T-cell (primary cell): ENCODE data around the gene C2orf78. TPM values are rescaled to one million over a fixed set of nuclear protein-coding genes. Genes with fewer than 3 reads are reported as not detected.
"Not testable (repeated sequence)": the region's sequence is repeated elsewhere in the genome, so short reads cannot be mapped to it uniquely, and the experiment has no call there.

Experiments used
- ATAC-seq, 4 experiments: fragments of 200-7000 bp in 3 of 4; fragments of 150-1000 bp in 1 of 4; cut with Tn5 transposase; replicated peaks in 1 of 4; 1 replicate in 3 of 4; 2 replicates in 1 of 4; pipeline ENCODE4 v1.10.0; 2021; ENCODE audit warnings: moderate library complexity in 3 of 4, mild to moderate bottlenecking in 2 of 4, moderate number of reproducible peaks in 1 of 4
- CTCF ChIA-PET, 2 donors: fragments of 300-600 bp; sonication (Branson Sonifier 250); formaldehyde crosslinking; loops; one replicate each; lab custom pipeline; 2022; ENCODE audit warnings: antibody characterized with exemption in 2 of 2; lab: Charles Lee
- POLR2A ChIA-PET, 2 donors: fragments of 300-600 bp; sonication (Branson Sonifier 250); formaldehyde crosslinking; loops; one replicate each; lab custom pipeline; 2022; ENCODE audit warnings: antibody characterized with exemption in 2 of 2; lab: Charles Lee
- DNase-seq, 35 experiments: peaks; one replicate each; pipeline versions ENCODE4 v3.0.0 to v3.0.0-alpha.2; 2013 to 2023
- H3K27ac ChIP-seq: one replicate; pipeline ENCODE4 v1.5.1; 2013; ENCODE audit warnings: low read length
- H3K27me3 ChIP-seq, 2 experiments: replicated peaks in 1 of 2; 1 replicate in 1 of 2; 2 replicates in 1 of 2; pipeline versions ENCODE4 v1.6.1 to v1.7.0; 2013; ENCODE audit warnings: low read length in 1 of 2, mixed read lengths in 1 of 2; ENCODE audit not compliant: control insufficient read depth in 2 of 2, insufficient read depth in 2 of 2; ENCODE audit errors: extremely low read depth in 1 of 2
- H3K36me3 ChIP-seq, 2 donors: 1 replicate in 1 of 2; 2 replicates in 1 of 2; pipeline versions ENCODE4 v1.6.1 to v1.7.0; 2013; ENCODE audit warnings: low read length in 1 of 2; ENCODE audit not compliant: control insufficient read depth in 2 of 2, insufficient read depth in 1 of 2; ENCODE audit errors: extremely low read depth in 1 of 2
- H3K4me1 ChIP-seq, 2 experiments: 1 replicate in 1 of 2; 2 replicates in 1 of 2; pipeline versions ENCODE4 v1.6.1 to v1.7.0; 2013; ENCODE audit warnings: low read length in 2 of 2, mixed read lengths in 1 of 2; ENCODE audit not compliant: insufficient read depth in 2 of 2, control insufficient read depth in 1 of 2; ENCODE audit errors: extremely low read depth in 1 of 2
- H3K4me3 ChIP-seq, 2 donors: 1 replicate in 1 of 2; 2 replicates in 1 of 2; pipeline versions ENCODE4 v1.5.1 to v1.7.0; 2013; ENCODE audit warnings: mild to moderate bottlenecking in 2 of 2, low read length in 1 of 2, moderate library complexity in 1 of 2; ENCODE audit not compliant: control insufficient read depth in 1 of 2; ENCODE audit errors: extremely low read depth in 1 of 2
- H3K9me3 ChIP-seq: 2 replicates; pipeline ENCODE4 v1.7.0; 2013
- H3K27ac Mint-ChIP-seq, 2 donors: one replicate each; pipeline ENCODE4 v1.8.0; 2020 to 2021; ENCODE audit warnings: mild to moderate bottlenecking in 2 of 2, mixed read lengths in 2 of 2
- H3K27me3 Mint-ChIP-seq, 2 donors: one replicate each; pipeline ENCODE4 v1.8.0; 2021 to 2022; ENCODE audit warnings: mixed read lengths in 2 of 2
- H3K36me3 Mint-ChIP-seq: one replicate; pipeline ENCODE4 v1.8.0; 2021; ENCODE audit warnings: mixed read lengths
- H3K4me1 Mint-ChIP-seq, 3 donors: one replicate each; pipeline ENCODE4 v1.8.0; 2020 to 2022; ENCODE audit warnings: mixed read lengths in 3 of 3, mild to moderate bottlenecking in 1 of 3
- H3K4me3 Mint-ChIP-seq, 3 donors: one replicate each; pipeline ENCODE4 v1.8.0; 2020 to 2022; ENCODE audit warnings: mild to moderate bottlenecking in 3 of 3, mixed read lengths in 3 of 3, moderate library complexity in 3 of 3
- H3K9me3 Mint-ChIP-seq, 3 donors: one replicate each; pipeline ENCODE4 v1.8.0; 2020 to 2022; ENCODE audit warnings: mixed read lengths in 3 of 3
- WGBS: methylation state at CpG from one replicate; pipeline ENCODE4 v1.1.5; 2013; ENCODE audit warnings: missing lambda C conversion rate; ENCODE audit not compliant: insufficient coverage; 5-methylcytosine and 5-hydroxymethylcytosine counted together
- total RNA-seq, 35 experiments: library from RNA in 6 of 35; stranded (reverse) in 6 of 35; fragments of 120-200 nt in 1 of 35; gene quantifications; one replicate each; pipeline versions ENCODE4 v1.2.1 to v1.2.4 and lab custom pipeline; 2013 to 2026

C2orf78 gene
- total RNA-seq, 5 donors from 2014 or later (not counting 1 experiment from before 2014, with no cell fraction given): not detected

DNA sequence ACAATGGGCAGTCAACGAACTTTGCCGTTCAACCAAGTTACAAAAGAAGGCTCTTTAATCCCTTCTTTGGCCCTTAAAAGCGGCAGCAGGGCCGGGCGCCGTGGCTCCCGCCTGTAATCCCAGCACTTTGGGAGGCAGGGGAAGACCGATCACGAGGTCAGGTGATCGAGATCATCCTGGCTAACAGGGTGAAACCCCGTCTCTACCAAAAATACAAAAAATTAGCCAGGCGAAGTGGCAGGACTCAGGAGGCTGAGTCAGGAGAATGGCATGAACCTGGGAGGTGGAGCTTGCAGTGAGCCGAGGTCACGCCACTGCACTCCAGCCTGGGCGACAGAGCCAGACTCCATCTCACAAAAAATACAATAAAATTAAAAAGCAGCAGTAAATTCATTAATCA is 581 bp upstream of the C2orf78 start:
- Mint-ChIP-seq H3K27me3 (peaks cover 0 to 13% of the 10 kb centered on the region in 2 donors), H3K4me1 (peaks cover 15 to 19% (median 19%) of the 10 kb centered on the region in 3 donors)
- H3K4me3 Mint-ChIP-seq, CTCF ChIA-PET, H3K4me1 ChIP-seq, H3K9me3 Mint-ChIP-seq, H3K4me3 ChIP-seq, H3K27ac Mint-ChIP-seq, H3K9me3 ChIP-seq, ATAC-seq, H3K36me3 ChIP-seq, H3K27ac ChIP-seq, DNase-seq, H3K36me3 Mint-ChIP-seq, POLR2A ChIA-PET: not testable (repeated sequence)
- WGBS: 92% methylated on average over 5 of the region's 15 CpGs
- H3K27me3 ChIP-seq: peaks cover 0 to 20% of the 10 kb centered on the region in 2 experiments

DNA sequence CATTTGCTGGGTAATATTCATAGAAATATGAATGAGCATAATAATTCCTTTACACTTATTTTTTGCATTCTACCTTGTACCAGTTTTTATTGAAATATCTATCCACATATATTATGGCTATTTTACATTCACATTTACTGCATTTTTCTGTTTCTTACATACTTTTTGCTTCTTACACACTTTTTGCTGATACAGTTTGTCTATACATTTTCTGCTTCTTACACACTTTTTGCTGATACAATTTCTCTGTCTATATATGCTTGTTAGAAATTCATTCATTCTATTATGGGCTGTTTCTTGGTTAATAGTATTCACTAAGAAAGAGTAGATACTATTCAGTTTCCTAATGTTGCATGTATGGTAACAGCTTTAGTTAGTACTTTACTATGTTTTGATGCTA is 27.9 kb downstream of the C2orf78 start:
- ATAC-seq (no peak), DNase-seq (no peak)
- Mint-ChIP-seq H3K27me3 (peaks cover 12 to 14% of the 10 kb centered on the region in 2 donors), H3K4me1 (no peaks in the 10 kb centered on the region), H3K9me3 (no peaks in the 10 kb centered on the region), H3K27ac (no peak overlapping the region), H3K36me3 (no peaks in the 10 kb centered on the region), H3K4me3 (no peak overlapping the region)
- ChIA-PET CTCF (interaction anchor here in 1 of 2 donors (1.0 kb wide), 1 partner anchor 12 kb away, joined by 5 read pairs; no protein-coding TSS in a partner anchor), POLR2A (no interaction called here)
- Histone ChIP-seq H3K4me3 (no peak overlapping the region), H3K9me3 (no peaks in the 10 kb centered on the region), H3K27me3 (peaks cover 0 to 6% of the 10 kb centered on the region in 2 experiments), H3K4me1 (no peaks in the 10 kb centered on the region), H3K27ac (no peak overlapping the region), H3K36me3 (no peaks in the 10 kb centered on the region)

DNA sequence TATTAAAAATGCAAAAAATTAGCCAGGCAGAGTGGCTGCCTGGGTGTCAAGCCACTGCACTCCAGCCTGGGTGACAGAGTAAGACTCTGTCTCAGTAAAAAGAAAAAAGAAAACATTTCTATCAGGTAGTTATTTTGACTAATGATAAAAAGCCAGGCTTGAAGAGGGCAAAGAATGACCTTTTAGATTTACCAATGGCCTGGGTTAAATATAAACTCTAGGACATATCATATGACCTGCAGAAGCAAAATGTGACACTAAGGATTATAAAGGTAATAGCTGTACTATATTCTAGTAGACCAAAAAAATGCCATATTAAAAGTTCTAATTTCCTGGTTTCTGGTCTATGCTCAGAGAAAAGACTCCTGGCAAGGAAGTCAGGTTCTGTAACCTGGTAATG is 28.7 kb downstream of the C2orf78 start:
- H3K4me3 ChIP-seq: no peak overlapping the region
- H3K9me3 Mint-ChIP-seq: no peaks in the 10 kb centered on the region
- H3K4me1 ChIP-seq: no peaks in the 10 kb centered on the region
- peaks cover 14% of the 10 kb centered on the region in 2 donors for H3K27me3 Mint-ChIP-seq
- POLR2A ChIA-PET: no interaction called here
- no peak overlapping the region for H3K4me3 Mint-ChIP-seq
- ATAC-seq: no peak
- H3K4me1 Mint-ChIP-seq: no peaks in the 10 kb centered on the region
- H3K27me3 ChIP-seq: peaks cover 0 to 6% of the 10 kb centered on the region in 2 experiments
- DNase-seq: no peak
- CTCF ChIA-PET: no interaction called here
- H3K27ac Mint-ChIP-seq: no peak overlapping the region
- no peak overlapping the region for H3K27ac ChIP-seq
- no peaks in the 10 kb centered on the region for H3K36me3 Mint-ChIP-seq
- no peaks in the 10 kb centered on the region for H3K9me3 ChIP-seq
- H3K36me3 ChIP-seq: no peaks in the 10 kb centered on the region

DNA sequence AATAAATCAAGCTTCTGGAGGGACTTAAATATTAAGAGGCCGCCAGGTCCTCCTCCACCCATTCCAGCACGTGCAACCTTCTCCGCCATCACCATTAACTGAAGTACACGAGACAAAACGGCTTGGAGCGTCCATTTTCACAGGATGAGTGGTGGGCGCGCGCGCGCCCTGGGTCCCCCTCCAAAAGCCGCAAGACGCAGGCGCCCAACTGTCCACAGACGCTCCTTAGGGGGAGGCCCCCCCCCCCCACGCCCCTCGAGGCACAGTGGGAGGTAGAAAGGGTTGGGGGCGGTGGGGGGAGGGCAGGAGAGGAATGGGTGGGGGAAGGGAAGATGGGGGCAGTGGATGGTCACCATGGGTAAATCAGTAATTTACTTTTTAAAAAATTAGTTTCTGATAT is 34.3 kb downstream of the C2orf78 start:
- WGBS: 83% methylated on average over 2 of the region's 18 CpGs

DNA sequence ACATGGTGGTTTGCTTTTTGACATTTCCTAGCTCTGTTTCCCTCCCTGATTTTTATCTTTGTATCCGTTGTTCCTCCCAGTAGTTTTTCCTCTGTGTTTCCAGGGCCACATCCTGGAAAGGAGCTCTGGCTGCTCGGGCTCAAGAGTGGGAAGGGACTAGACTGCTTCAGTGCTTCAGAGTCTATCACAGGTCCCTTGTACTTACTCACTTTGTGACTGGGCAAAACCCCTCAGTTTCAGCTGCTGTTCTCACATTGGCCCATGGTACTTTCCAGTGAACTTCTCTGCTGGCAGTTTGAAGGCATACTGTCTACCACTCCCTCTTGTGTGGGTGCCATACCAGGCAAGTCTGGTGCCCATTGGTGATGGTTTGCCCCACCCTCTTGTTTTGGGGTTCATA is 37.2 kb downstream of the C2orf78 start:
- H3K4me3 Mint-ChIP-seq: no peak overlapping the region
- Histone ChIP-seq H3K36me3 (no peaks in the 10 kb centered on the region), H3K27me3 (peaks cover 0 to 3% of the 10 kb centered on the region in 2 experiments), H3K4me1 (no peaks in the 10 kb centered on the region), H3K27ac (no peak overlapping the region), H3K9me3 (no peaks in the 10 kb centered on the region), H3K4me3 (no peak overlapping the region)
- ATAC-seq: no peak
- ChIA-PET CTCF (interaction anchor here in 1 of 2 donors (0.6 kb wide), 1 partner anchor 530 kb away, joined by 3 read pairs; no protein-coding TSS in a partner anchor), POLR2A (interaction anchor here in 1 of 2 donors (0.6 kb wide), 1 partner anchor 207 kb away, joined by 5 read pairs; no protein-coding TSS in a partner anchor)
- H3K4me1 Mint-ChIP-seq: peaks cover 4 to 5% (median 4%) of the 10 kb centered on the region in 3 donors
- peaks cover 3 to 5% of the 10 kb centered on the region in 2 donors for H3K27me3 Mint-ChIP-seq
- H3K36me3 Mint-ChIP-seq: no peaks in the 10 kb centered on the region
- WGBS: 0% methylated on average over 1 of the region's 2 CpGs
- H3K27ac Mint-ChIP-seq: peak overlapping the region in 1 of 2 donors; percentile 34
- no peak for DNase-seq
- no peaks in the 10 kb centered on the region for H3K9me3 Mint-ChIP-seq

More for the DNA sequence above, 34.3 kb downstream of the C2orf78 start:
- Histone ChIP-seq H3K27me3 (peaks cover 0 to 6% of the 10 kb centered on the region in 2 experiments), H3K36me3 (no peaks in the 10 kb centered on the region), H3K4me3 (no peak overlapping the region), H3K9me3 (no peaks in the 10 kb centered on the region), H3K27ac (no peak overlapping the region), H3K4me1 (no peaks in the 10 kb centered on the region)
- no peak for DNase-seq
- ChIA-PET POLR2A (no interaction called here), CTCF (interaction anchor here in 1 of 2 donors (0.7 kb wide), 1 partner anchor 396 kb away, joined by 4 read pairs; no protein-coding TSS in a partner anchor)
- Mint-ChIP-seq H3K4me1 (no peaks in the 10 kb centered on the region), H3K9me3 (no peaks in the 10 kb centered on the region), H3K27me3 (peaks cover 14 to 17% of the 10 kb centered on the region in 2 donors), H3K36me3 (no peaks in the 10 kb centered on the region), H3K4me3 (no peak overlapping the region), H3K27ac (no peak overlapping the region)
- no peak for ATAC-seq

DNA sequence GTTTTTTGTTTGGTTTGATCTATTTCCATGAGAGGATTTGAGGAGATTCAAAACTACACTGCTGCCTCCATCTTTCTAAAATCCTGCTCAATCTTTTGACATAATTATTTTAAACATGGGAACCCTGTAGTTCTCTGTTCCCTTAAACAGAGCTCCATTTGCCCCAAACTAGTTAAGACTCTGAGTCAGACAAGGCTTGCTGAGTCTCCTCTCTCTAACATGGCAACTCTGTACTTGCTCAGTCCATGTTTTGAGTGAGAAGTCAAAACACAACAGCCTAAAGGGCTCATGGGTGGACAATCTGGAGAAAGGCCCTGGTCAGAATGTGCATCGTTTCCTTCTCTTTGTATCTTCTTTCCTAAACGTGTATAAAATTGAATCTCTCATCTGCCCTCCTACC is 37.7 kb downstream of the C2orf78 start:
- 80% methylated on average over 2 of the region's 2 CpGs for WGBS
- H3K4me1 ChIP-seq: no peaks in the 10 kb centered on the region
- H3K27ac ChIP-seq: no peak overlapping the region
- CTCF ChIA-PET: interaction anchor here (0.6 kb wide), 2 partner anchors 290 to 357 kb away, joined by 3 read pairs; no protein-coding TSS in a partner anchor
- no peak overlapping the region for H3K4me3 ChIP-seq
- peaks cover 0 to under 1% of the 10 kb centered on the region in 2 experiments for H3K27me3 ChIP-seq
- no peak overlapping the region for H3K4me3 Mint-ChIP-seq
- peaks cover 4 to 5% (median 4%) of the 10 kb centered on the region in 3 donors for H3K4me1 Mint-ChIP-seq
- no peaks in the 10 kb centered on the region for H3K36me3 ChIP-seq
- POLR2A ChIA-PET: interaction anchor here in 1 of 2 donors (0.6 kb wide), 1 partner anchor 207 kb away, joined by 5 read pairs; no protein-coding TSS in a partner anchor
- no peak for DNase-seq
- no peaks in the 10 kb centered on the region for H3K9me3 ChIP-seq
- ATAC-seq: no peak
- no peaks in the 10 kb centered on the region for H3K9me3 Mint-ChIP-seq
- peaks cover under 1 to 5% of the 10 kb centered on the region in 2 donors for H3K27me3 Mint-ChIP-seq
- H3K36me3 Mint-ChIP-seq: no peaks in the 10 kb centered on the region
- no peak overlapping the region for H3K27ac Mint-ChIP-seq
